Loucy (cell line): ENCODE data around the gene THADA.

ENCODE experiments used
- H2AFZ ChIP-seq: fragments of 200-600 bp; sonication (generic); 2 replicates; pipeline ENCODE4 v1.6.0; 2016; ENCODE audit warnings: antibody characterized with exemption, mild to moderate bottlenecking, low read length, moderate library complexity
- H3F3A ChIP-seq: fragments of 200-600 bp; 2 replicates; pipeline ENCODE4 v1.6.0; 2016; ENCODE audit warnings: antibody characterized with exemption, low read depth, mild to moderate bottlenecking
- H3K27me3 ChIP-seq: fragments of 200-600 bp; sonication (generic); 2 replicates; pipeline ENCODE4 v1.6.1; 2014; ENCODE audit warnings: low read length, mild to moderate bottlenecking; ENCODE audit not compliant: insufficient read depth, poor library complexity, severe bottlenecking
- H3K36me3 ChIP-seq: fragments of 200-600 bp; sonication (generic); 2 replicates; pipeline ENCODE4 v1.6.1; 2016; ENCODE audit warnings: low read length; ENCODE audit not compliant: insufficient read depth
- H3K4me1 ChIP-seq: fragments of 200-600 bp; sonication (generic); 2 replicates; pipeline ENCODE4 v1.5.1; 2014; ENCODE audit warnings: low read length, mild to moderate bottlenecking; ENCODE audit not compliant: insufficient read depth, poor library complexity, severe bottlenecking
- H3K4me2 ChIP-seq: fragments of 200-600 bp; sonication (generic); 2 replicates; pipeline ENCODE4 v1.6.0; 2014; ENCODE audit warnings: antibody characterized with exemption, low read length, low read depth, mild to moderate bottlenecking; ENCODE audit not compliant: poor library complexity, severe bottlenecking
- H3K4me3 ChIP-seq: fragments of 200-600 bp; sonication (generic); 2 replicates; pipeline ENCODE4 v1.5.1; 2014; ENCODE audit warnings: low read length, mild to moderate bottlenecking, mixed read lengths; ENCODE audit not compliant: poor library complexity, severe bottlenecking
- H3K79me2 ChIP-seq: fragments of 200-600 bp; sonication (generic); 2 replicates; pipeline ENCODE4 v1.6.1; 2014; ENCODE audit warnings: low read length; ENCODE audit not compliant: insufficient read depth
- H3K9ac ChIP-seq: fragments of 200-600 bp; sonication (generic); 2 replicates; pipeline ENCODE4 v1.6.0; 2014; ENCODE audit warnings: mild to moderate bottlenecking, low read depth, low read length, moderate library complexity; ENCODE audit not compliant: poor library complexity, severe bottlenecking
- H3K9me2 ChIP-seq: fragments of 200-600 bp; sonication (generic); replicated peaks from 2 replicates; pipeline ENCODE4 v1.6.1; 2016; ENCODE audit warnings: low read depth, low read length, mixed read lengths
- H3K9me3 ChIP-seq: fragments of 200-600 bp; sonication (generic); 2 replicates; pipeline ENCODE4 v1.6.1; 2014; ENCODE audit warnings: mild to moderate bottlenecking, antibody characterized with exemption, low read length, low read depth; ENCODE audit not compliant: insufficient read depth
- H4K20me1 ChIP-seq: fragments of 200-600 bp; sonication (generic); 2 replicates; pipeline ENCODE4 v1.6.0; 2014; ENCODE audit warnings: antibody characterized with exemption, low read length, mild to moderate bottlenecking; ENCODE audit not compliant: insufficient read depth, poor library complexity, severe bottlenecking
- CTCF ChIP-seq: fragments of 200-600 bp; sonication (generic); conservative IDR thresholded peaks from 2 replicates; pipeline ENCODE4 v1.5.1; 2014; ENCODE audit warnings: mild to moderate bottlenecking, antibody characterized with exemption, low read length
- EZH2phosphoT487 ChIP-seq: fragments of 200-600 bp; IDR thresholded peaks from 2 replicates; pipeline ENCODE4 v1.6.1; 2018; ENCODE audit warnings: antibody characterized with exemption, mild to moderate bottlenecking, moderate library complexity, borderline replicate concordance

The THADA gene

DNA sequence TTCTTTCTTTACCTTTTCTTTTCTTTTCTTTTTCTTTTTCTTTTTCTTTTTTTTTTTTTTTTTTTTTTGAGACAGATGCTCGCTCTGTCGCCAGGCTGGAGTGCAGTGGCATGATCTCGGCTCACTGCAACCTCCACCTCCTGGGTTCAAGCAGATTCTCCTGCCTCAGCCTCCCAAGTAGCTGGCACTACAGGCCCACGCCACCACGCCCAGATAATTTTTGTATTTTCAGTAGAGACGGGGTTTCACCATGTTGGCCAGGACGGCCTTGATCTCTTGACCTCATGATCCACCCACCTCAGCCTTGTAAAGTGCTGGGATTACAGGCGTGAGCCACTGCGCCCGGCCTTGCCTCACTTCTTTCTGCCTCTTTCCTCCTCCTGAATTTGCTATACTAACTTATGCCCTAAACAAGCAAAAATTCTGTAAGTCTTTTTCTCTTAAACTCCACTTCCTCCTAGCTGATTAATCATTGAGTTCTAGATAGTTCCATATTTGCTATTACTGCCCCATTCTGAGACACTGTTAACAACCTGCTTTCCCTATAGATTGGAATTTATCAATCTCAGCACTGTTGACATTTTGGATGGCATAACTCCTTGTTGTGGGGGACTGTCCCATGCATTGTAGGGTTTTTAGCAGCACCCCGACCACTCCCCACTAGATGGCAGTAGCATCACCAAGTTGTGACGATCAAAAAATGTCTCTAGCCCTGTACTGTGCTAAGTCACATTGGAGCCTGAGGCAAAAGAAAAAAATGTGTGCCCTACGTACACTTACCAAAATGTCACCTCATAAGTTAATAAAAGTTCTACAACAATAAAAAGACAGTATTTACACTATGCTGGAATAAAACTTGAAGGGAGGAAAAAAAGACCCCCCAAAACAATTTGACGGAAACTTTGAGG lies 16.4 kb upstream of the THADA start:
- peak overlapping the region; percentile 34 for H2AFZ ChIP-seq
- no peaks in the 10 kb centered on the region for H3F3A ChIP-seq
- H3K36me3 ChIP-seq = no peaks in the 10 kb centered on the region
- H3K9me2 ChIP-seq = no peaks in the 10 kb centered on the region
- no peak overlapping the region for H3K9ac ChIP-seq
- H3K4me3 ChIP-seq = no peak overlapping the region
- TF ChIP-seq CTCF (peak; percentile 93), EZH2phosphoT487 (no peak)
- no peaks in the 10 kb centered on the region for H3K27me3 ChIP-seq
- H4K20me1 ChIP-seq = no peaks in the 10 kb centered on the region
- no peaks in the 10 kb centered on the region for H3K79me2 ChIP-seq
- no peaks in the 10 kb centered on the region for H3K4me1 ChIP-seq
- H3K4me2 ChIP-seq = no peak overlapping the region
- H3K9me3 ChIP-seq = no peaks in the 10 kb centered on the region

DNA sequence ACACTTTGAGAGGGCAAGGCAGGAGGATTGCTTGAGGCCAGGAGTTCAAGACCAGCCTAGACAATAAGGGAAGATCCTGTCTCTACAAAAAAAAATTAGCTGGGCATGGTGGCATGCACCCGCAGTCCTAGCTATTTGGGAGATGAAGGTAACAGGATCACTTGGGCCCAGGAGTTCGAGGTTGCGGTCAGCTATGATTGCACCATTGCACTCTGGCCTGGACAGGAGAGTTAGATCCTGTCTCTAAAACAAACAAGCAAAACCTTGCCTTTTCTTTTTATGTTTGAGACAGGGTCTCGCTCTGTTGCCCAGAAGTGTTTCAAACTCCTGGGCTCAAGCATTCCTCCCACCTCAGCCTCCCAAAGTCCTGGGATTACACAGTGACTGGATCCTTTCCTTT lies 14.5 kb upstream of the THADA start:
- no peaks in the 10 kb centered on the region for H3K4me1 ChIP-seq
- H3K79me2 ChIP-seq = no peaks in the 10 kb centered on the region
- H3K4me3 ChIP-seq = no peak overlapping the region
- no peaks in the 10 kb centered on the region for H3K9me2 ChIP-seq
- no peaks in the 10 kb centered on the region for H4K20me1 ChIP-seq
- TF ChIP-seq CTCF (no peak), EZH2phosphoT487 (no peak)
- H3K9me3 ChIP-seq = no peaks in the 10 kb centered on the region
- H3K4me2 ChIP-seq = no peak overlapping the region
- no peak overlapping the region for H3K9ac ChIP-seq
- no peaks in the 10 kb centered on the region for H3K36me3 ChIP-seq
- H3K27me3 ChIP-seq = no peaks in the 10 kb centered on the region
- no peaks in the 10 kb centered on the region for H3F3A ChIP-seq
- H2AFZ ChIP-seq = no peak overlapping the region

DNA sequence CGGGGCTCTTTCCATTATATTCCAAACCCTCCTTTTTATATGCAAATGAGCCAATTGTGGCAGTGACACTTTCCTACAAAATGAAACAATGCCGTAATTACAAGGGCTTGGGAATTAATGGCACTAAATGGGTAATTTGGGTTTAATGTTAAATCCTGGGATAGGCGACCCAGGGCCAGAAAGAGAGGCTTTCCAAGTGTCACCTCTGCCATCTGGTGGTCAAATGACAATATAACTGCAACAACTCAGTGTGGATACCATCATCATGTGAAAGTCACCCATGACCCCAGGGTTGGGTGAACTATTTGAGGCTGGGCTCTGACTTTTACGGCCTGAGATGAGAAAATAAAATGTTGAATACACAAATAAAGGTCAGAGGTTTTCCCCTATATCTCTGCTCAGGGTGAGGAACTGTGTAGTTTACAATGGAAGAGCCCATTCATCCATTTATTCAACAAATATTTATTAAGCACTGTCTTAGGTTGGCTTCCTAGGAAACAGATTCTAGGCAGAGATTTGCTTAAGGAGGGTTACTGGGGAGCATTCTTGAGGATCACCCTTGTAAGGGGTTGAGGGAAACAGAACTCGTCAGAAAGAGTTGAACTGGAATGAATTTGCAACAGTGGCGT lies 13.6 kb upstream of the THADA start:
- Histone ChIP-seq H3K27me3 (no peaks in the 10 kb centered on the region), H3K9ac (no peak overlapping the region), H3F3A (no peaks in the 10 kb centered on the region), H2AFZ (0 out of 2 replicates have a peak overlapping the region, but pooled peaks have one; percentile 31), H3K79me2 (no peaks in the 10 kb centered on the region), H3K4me1 (no peaks in the 10 kb centered on the region), H3K4me2 (no peak overlapping the region), H4K20me1 (no peaks in the 10 kb centered on the region), H3K36me3 (no peaks in the 10 kb centered on the region), H3K4me3 (no peak overlapping the region), H3K9me2 (no peaks in the 10 kb centered on the region), H3K9me3 (no peaks in the 10 kb centered on the region)
- peak; percentile 82 for TF ChIP-seq CTCF
- TF ChIP-seq EZH2phosphoT487 = no peak
